Gastroesophageal sphincter (tissue), 4 donors: ENCODE results near the gene MED9. TPM values are rescaled to one million over a fixed set of nuclear protein-coding genes. Genes with fewer than 3 reads are reported as not detected.
A peak's percentile ranks its signal among the peaks of the same experiment; 100 is the strongest.

Source experiments
- ATAC-seq: fragments of 150-250 bp; one replicate; pipeline ENCODE4 v1.9.1; 2016; ENCODE audit warnings: mild to moderate bottlenecking, moderate library complexity
- H3K27ac ChIP-seq, 4 donors: fragments of 200-600 bp; sonication (generic) in 3 of 4; 1 replicate in 3 of 4; 2 replicates in 1 of 4; pipeline ENCODE4 v1.5.1; 2016 to 2019
- H3K27me3 ChIP-seq: fragments of 200-600 bp; sonication (generic); one replicate; pipeline ENCODE4 v1.5.1; 2019
- H3K36me3 ChIP-seq, 2 donors: fragments of 200-600 bp; sonication (generic); one replicate each; pipeline ENCODE4 v1.5.1; 2019; ENCODE audit warnings: control low read depth in 1 of 2
- H3K4me1 ChIP-seq, 3 donors: fragments of 200-600 bp; sonication (generic); 1 replicate in 2 of 3; 2 replicates in 1 of 3; pipeline ENCODE4 v1.5.1; 2016 to 2019; ENCODE audit warnings: control low read depth in 2 of 3
- H3K4me3 ChIP-seq, 2 donors: fragments of 200-600 bp; sonication (generic); one replicate each; pipeline ENCODE4 v1.5.1; 2019; ENCODE audit warnings: mild to moderate bottlenecking in 1 of 2, moderate library complexity in 1 of 2
- H3K9me3 ChIP-seq, 3 donors: fragments of 200-600 bp; sonication (generic); one replicate each; pipeline ENCODE4 v1.5.1; 2017 to 2019; ENCODE audit warnings: control low read depth in 2 of 3
- CTCF ChIP-seq, 4 experiments: fragments of 200-600 bp in 2 of 4; fragments of 450-650 bp in 2 of 4; sonication (generic) in 1 of 4; IDR thresholded peaks; one replicate each; pipeline ENCODE4 v1.5.1; 2017 to 2019; ENCODE audit warnings: antibody characterized with exemption in 4 of 4, mild to moderate bottlenecking in 2 of 4, moderate library complexity in 2 of 4
- EP300 ChIP-seq: sonication (generic); formaldehyde crosslinking; IDR thresholded peaks from one replicate; pipeline ENCODE4 v1.6.1; 2017; ENCODE audit warnings: antibody characterized with exemption, mild to moderate bottlenecking
- POLR2A ChIP-seq, 2 donors: fragments of 450-650 bp; IDR thresholded peaks; one replicate each; pipeline ENCODE4 v1.6.1; 2017; ENCODE audit warnings: antibody characterized with exemption in 2 of 2, mild to moderate bottlenecking in 2 of 2, moderate library complexity in 1 of 2
- POLR2AphosphoS5 ChIP-seq: sonication (generic); formaldehyde crosslinking; IDR thresholded peaks from one replicate; pipeline ENCODE4 v1.6.1; 2017; ENCODE audit warnings: antibody characterized with exemption
- WGBS, 2 donors: methylation state at CpG; one replicate each; pipeline ENCODE4 v1.1.5; 2018; ENCODE audit warnings: low coverage in 1 of 2; 5-methylcytosine and 5-hydroxymethylcytosine counted together
- total RNA-seq, 4 donors: library from RNA; depleted of rRNA; stranded (reverse); fragments of >200 nt; gene quantifications; one replicate each; pipeline ENCODE4 v1.1.0, GENCODE V29; 2016

The MED9 gene
- total RNA-seq, 4 donors from 2014 or later: 9.1 to 19.5 (median 16.6) TPM

- Histone ChIP-seq H3K4me3 (no peak overlapping the region), H3K9me3 (no peaks in the 10 kb centered on the region), H3K27me3 (no peaks in the 10 kb centered on the region), H3K27ac (no peak overlapping the region), H3K36me3 (peaks cover 0 to 29% of the 10 kb centered on the region in 2 donors), H3K4me1 (no peaks in the 10 kb centered on the region)
- 91 to 100% methylated on average over 2 to 6 of the region's 22 CpGs for WGBS, 2 donors
- TF ChIP-seq POLR2A (IDR thresholded peaks at IDR 0.05): no peak
- TF ChIP-seq POLR2AphosphoS5: no peak
- TF ChIP-seq EP300: no peak
- TF ChIP-seq CTCF (IDR thresholded peaks at IDR 0.05): no peak
- ATAC-seq: peak; percentile 23
Measured at GRCh38 chr17:17520599-17521232, 43.9 kb downstream of the MED9 start.

DNA sequence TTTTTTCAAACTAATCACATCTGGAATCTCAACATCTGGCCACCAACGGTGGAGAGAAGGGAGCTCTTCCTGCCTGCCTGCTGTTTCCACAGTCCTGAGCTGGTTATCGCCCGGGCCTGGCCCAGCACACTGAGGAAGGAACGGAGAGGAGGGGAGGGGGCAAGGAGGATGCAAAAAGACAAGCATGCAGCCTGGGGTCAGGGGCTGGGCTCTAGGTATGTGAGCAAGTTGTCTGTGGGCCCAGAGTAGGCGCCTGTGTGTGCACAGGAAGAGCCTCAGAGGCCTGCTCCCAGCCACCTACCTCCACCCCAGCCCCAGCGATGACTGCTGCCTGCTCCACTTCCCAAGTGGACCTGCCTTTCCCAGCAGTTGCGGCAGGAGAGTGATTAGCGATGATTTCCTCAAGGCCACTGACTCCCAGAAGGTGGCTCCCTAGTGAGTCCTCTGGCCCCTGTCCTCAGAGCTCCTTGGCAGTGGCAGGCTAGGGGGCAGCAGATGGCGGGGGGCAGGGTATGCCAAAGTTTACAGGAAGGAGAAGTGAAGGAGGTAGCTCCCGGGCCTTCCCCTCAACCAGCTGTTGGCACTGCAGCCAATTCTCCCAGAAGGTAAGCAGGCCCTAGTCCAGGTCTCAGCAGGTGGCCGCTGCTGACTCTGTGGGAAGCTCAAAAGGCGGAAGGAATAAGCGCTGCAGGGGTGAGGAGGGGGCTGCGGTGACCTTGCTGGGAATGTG is 46.4 kb downstream of the MED9 start:
- 47 to 70% methylated on average over 3 to 4 of the region's 14 CpGs for WGBS, 2 donors
- Histone ChIP-seq H3K9me3 (no peaks in the 10 kb centered on the region), H3K27me3 (no peaks in the 10 kb centered on the region), H3K4me3 (no peak overlapping the region), H3K36me3 (peaks cover 0 to 29% of the 10 kb centered on the region in 2 donors), H3K4me1 (peaks cover 0 to 12% (median 0%) of the 10 kb centered on the region in 3 donors), H3K27ac (no peak overlapping the region)
- TF ChIP-seq POLR2A (IDR thresholded peaks at IDR 0.05) (no peak), POLR2AphosphoS5 (no peak), EP300 (no peak), CTCF (IDR thresholded peaks at IDR 0.05) (no peak)
- ATAC-seq: no peak

- H3K4me1 ChIP-seq: peaks cover 0 to 12% (median 0%) of the 10 kb centered on the region in 3 donors
- no peak for ATAC-seq
- no peaks in the 10 kb centered on the region for H3K9me3 ChIP-seq
- H3K27ac ChIP-seq: no peak overlapping the region
- peaks cover 0 to 29% of the 10 kb centered on the region in 2 donors for H3K36me3 ChIP-seq
- no peaks in the 10 kb centered on the region for H3K27me3 ChIP-seq
- TF ChIP-seq POLR2A (IDR thresholded peaks at IDR 0.05): no peak
- no peak for TF ChIP-seq POLR2AphosphoS5
- no peak for TF ChIP-seq EP300
- no peak for TF ChIP-seq CTCF (IDR thresholded peaks at IDR 0.05)
- no peak overlapping the region for H3K4me3 ChIP-seq
- 86% methylated on average over 13 to 16 of the region's 19 CpGs for WGBS, 2 donors
Measured at GRCh38 chr17:17523731-17524490, 47.1 kb downstream of the MED9 start.

- WGBS, 2 donors: 70 to 96% methylated on average over 4 to 11 of the region's 15 CpGs
- TF ChIP-seq POLR2A (IDR thresholded peaks at IDR 0.05) (no peak), EP300 (no peak), POLR2AphosphoS5 (no peak), CTCF (IDR thresholded peaks at IDR 0.05) (no peak)
- H3K9me3 ChIP-seq: no peaks in the 10 kb centered on the region
- H3K27ac ChIP-seq: no peak overlapping the region
- no peaks in the 10 kb centered on the region for H3K27me3 ChIP-seq
- peaks cover 0 to 17% of the 10 kb centered on the region in 2 donors for H3K36me3 ChIP-seq
- ATAC-seq: no peak
- no peak overlapping the region for H3K4me3 ChIP-seq
- peaks cover 0 to 12% (median 0%) of the 10 kb centered on the region in 3 donors for H3K4me1 ChIP-seq
Measured at GRCh38 chr17:17525311-17525710, 48.5 kb downstream of the MED9 start.
